Measurements from ENCODE around the gene AGFG1.
A peak's percentile ranks its signal among the peaks of the same experiment; 100 is the strongest.

Gene AGFG1

DNA sequence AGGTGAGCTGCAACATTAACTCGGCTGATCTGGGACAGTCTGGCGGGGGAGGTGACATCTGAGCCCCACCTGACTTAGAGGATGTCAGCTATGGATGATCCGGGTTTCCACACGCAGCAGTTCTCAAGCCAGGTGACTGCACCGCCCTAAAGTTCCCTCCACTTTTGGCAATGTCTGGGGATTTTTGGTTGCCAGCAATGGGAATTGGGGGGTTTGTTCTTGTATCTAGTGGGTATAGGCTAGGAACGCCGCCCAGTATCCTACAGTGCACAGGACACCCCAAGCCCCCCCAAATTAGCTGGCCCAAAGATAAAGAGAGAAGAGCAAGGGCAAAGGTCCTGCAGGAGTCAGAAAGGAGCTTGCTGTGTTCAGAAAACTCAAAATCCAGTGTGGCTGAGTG lies 544 bp upstream of the AGFG1 start:
- DNase-seq (ENCODE audit: low read depth) = no peak
- no peak for TF ChIP-seq CTCF (conservative IDR thresholded peaks at IDR 0.05; ENCODE audit: low read length)
- H3K4me3 ChIP-seq (ENCODE audit: low read length) = no peak overlapping the region

DNA sequence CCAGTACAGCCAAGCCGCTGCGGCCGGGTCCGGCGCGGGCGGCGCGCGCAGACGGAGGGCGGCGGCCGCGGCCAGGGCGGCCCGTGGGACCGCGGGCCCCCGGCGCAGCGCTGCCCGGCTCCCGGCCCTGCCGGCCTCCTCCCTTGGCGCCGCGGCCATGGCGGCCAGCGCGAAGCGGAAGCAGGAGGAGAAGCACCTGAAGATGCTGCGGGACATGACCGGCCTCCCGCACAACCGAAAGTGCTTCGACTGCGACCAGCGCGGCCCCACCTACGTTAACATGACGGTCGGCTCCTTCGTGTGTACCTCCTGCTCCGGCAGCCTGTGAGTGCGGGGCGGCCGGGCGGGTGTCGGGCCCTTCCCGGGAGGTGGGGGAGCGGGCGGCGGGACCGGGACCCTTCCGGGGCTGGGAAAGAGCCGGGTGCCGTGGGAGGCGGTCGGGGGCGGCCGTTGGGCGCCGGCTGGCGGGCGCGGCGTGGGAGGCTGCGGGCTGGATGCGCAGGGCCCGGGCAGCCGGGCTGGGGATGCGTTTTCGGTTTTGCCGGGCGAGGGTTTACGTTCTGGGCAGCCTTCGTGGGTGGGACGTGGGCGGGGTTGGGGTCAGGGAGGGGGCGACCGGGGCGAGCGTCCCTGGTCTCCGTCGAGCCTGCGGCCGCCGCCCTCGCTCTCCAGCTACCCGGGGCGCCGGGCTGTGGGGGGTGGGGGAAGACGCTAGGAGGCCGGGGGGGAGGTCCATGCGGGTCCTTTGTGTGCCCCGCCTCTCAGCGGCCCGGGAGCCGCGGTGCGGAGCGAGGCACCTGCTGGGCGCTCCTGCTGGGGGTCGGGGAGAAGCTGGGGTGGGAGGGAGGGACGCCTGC lies 537 bp downstream of the AGFG1 start:
- DNase-seq (ENCODE audit: low read depth) = peak; percentile 25
- H3K4me3 ChIP-seq (ENCODE audit: low read length) = peak overlapping the region; percentile 83
- TF ChIP-seq CTCF (conservative IDR thresholded peaks at IDR 0.05; ENCODE audit: low read length) = no peak

DNA sequence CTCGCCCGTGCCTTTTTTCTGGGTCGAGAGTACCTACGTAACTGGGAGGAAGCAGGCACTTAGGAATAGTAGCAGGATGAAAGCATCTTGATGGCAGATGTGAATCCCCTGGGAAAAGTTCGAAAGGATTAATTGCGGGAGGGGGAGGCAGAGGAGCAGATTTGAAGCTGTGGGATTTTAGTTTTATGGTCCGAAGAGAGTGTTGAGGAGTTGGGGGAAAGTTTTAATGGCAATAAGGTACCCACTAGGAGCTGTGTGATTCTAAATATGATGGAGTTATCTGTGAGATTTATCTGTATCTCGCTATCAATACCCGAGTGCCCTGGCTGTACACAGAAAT lies 1.1 kb downstream of the AGFG1 start:
- peak; percentile 42 for DNase-seq (ENCODE audit: low read depth)
- TF ChIP-seq CTCF (conservative IDR thresholded peaks at IDR 0.05; ENCODE audit: low read length) = no peak
- peak overlapping the region; percentile 83 for H3K4me3 ChIP-seq (ENCODE audit: low read length)

DNA sequence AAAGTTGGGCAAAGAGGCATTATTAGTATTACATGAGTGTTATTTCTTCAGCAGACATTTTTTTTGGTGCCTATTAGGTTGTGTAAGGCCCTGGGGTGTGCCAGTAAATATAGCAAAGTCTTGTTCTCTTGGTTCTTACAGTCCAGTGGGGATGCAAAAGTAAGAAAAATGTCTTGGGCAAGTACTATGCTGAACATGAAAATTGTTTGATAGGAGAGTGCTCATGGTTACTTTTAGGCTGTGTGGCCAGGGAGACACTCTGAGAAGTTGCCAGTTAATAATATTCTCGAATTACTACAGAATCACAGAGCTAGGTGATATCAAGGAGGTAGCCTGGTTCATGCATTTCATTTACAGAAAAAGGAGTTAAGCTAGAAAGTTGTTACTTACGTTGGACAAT lies 1.9 kb downstream of the AGFG1 start:
- H3K4me3 ChIP-seq (ENCODE audit: low read length) = peak overlapping the region; percentile 83

GRCh38 chr2:227474410-227474809 lies 2.5 kb downstream of the AGFG1 start:
- DNase-seq (ENCODE audit: low read depth) = no peak
- no peak for TF ChIP-seq CTCF (conservative IDR thresholded peaks at IDR 0.05; ENCODE audit: low read length)
- H3K4me3 ChIP-seq (ENCODE audit: low read length) = no peak overlapping the region

More for the DNA sequence above, 1.9 kb downstream of the AGFG1 start:
- no peak for DNase-seq (ENCODE audit: low read depth)
- TF ChIP-seq CTCF (conservative IDR thresholded peaks at IDR 0.05; ENCODE audit: low read length) = no peak

DNA sequence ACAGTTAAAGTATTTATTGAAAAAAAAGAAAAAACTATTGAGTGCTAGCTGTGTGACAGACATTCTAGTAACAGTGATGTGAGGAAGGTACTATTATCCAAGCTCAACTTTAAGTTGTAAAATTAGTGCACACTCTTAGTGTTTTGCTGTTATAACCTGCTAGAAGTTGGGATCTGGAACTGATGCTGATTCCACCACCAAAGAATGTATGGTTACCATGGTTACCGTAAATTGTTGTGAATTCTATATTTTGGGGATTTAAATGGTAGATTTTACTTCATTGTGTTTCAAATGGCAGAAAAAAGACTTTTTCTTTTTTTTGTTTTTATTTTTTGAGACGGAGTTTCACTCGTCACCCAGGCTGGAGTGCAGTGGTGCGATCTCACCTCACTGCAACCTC lies 5.3 kb downstream of the AGFG1 start:
- H3K4me3 ChIP-seq (ENCODE audit: low read length) = no peak overlapping the region
- no peak for DNase-seq (ENCODE audit: low read depth)
- no peak for TF ChIP-seq CTCF (conservative IDR thresholded peaks at IDR 0.05; ENCODE audit: low read length)

GRCh38 chr2:227479865-227480475 lies 8.0 kb downstream of the AGFG1 start:
- DNase-seq (ENCODE audit: low read depth) = peak; percentile 54
- H3K4me3 ChIP-seq (ENCODE audit: low read length) = no peak overlapping the region
- peak; percentile 42 for TF ChIP-seq CTCF (conservative IDR thresholded peaks at IDR 0.05; ENCODE audit: low read length)
